OCI-LY3 (cell line): Measurements from ENCODE around the gene NRXN3.

Source experiments
- H2AFZ ChIP-seq: fragments of 200-600, 300-600 bp; shearing (Covaris generic); 2 replicates; pipeline ENCODE4 v1.6.0; 2014; ENCODE audit warnings: antibody characterized with exemption, low read depth, low read length
- H3K27ac ChIP-seq: fragments of 200-600, 300-600 bp; sonication (generic); 2 replicates; pipeline ENCODE4 v1.5.1; 2014; ENCODE audit warnings: mild to moderate bottlenecking, low read length, moderate library complexity, mixed read lengths
- H3K27me3 ChIP-seq: fragments of 200-600, 300-600 bp; sonication (generic); 2 replicates; pipeline ENCODE4 v1.6.1; 2014; ENCODE audit warnings: low read depth, low read length, mixed read lengths
- H3K36me3 ChIP-seq: fragments of 200-600, 300-600 bp; sonication (generic); replicated peaks from 2 replicates; pipeline ENCODE3; 2014; ENCODE audit warnings: low read depth, low read length, mixed read lengths
- H3K4me1 ChIP-seq: fragments of 300-600, 200-600 bp; sonication (generic); 2 replicates; pipeline ENCODE4 v1.6.1; 2014; ENCODE audit warnings: low read length, mixed read lengths
- H3K4me2 ChIP-seq: fragments of 200-600, 300-600 bp; sonication (generic); 2 replicates; pipeline ENCODE4 v1.6.1; 2014; ENCODE audit warnings: low read length, mixed read lengths
- H3K4me3 ChIP-seq: fragments of 300-600, 200-600 bp; sonication (generic); 2 replicates; pipeline ENCODE4 v1.5.1; 2014; ENCODE audit warnings: antibody characterized with exemption, mild to moderate bottlenecking, low read length, moderate library complexity
- H3K79me2 ChIP-seq: fragments of 300-600, 200-600 bp; shearing (Covaris generic); 2 replicates; pipeline ENCODE4 v1.6.1; 2014; ENCODE audit warnings: mild to moderate bottlenecking, low read length, mixed read lengths
- H3K9ac ChIP-seq: fragments of 300-600, 200-600 bp; shearing (Covaris generic); 2 replicates; pipeline ENCODE4 v1.6.0; 2014; ENCODE audit warnings: mild to moderate bottlenecking, low read length, moderate library complexity
- H3K9me3 ChIP-seq: fragments of 200-600, 300-600 bp; shearing (Covaris generic); 2 replicates; pipeline ENCODE4 v1.6.1; 2014; ENCODE audit warnings: low read length, mixed read lengths; ENCODE audit not compliant: insufficient read depth
- H4K20me1 ChIP-seq: fragments of 200-600, 300-600 bp; sonication (generic); 2 replicates; pipeline ENCODE4 v1.6.1; 2016; ENCODE audit warnings: low read length, mixed read lengths; ENCODE audit not compliant: insufficient read depth
- CTCF ChIP-seq: fragments of 200-600, 300-600 bp; sonication (generic); IDR thresholded peaks from 2 replicates; pipeline ENCODE4 v1.5.1; 2014; ENCODE audit warnings: antibody characterized with exemption, low read length, low read depth
- EZH2phosphoT487 ChIP-seq: fragments of 200-600 bp; shearing (Covaris generic); IDR thresholded peaks from 2 replicates; pipeline ENCODE4 v1.6.1; 2018; ENCODE audit warnings: antibody characterized with exemption, mixed run types, low read depth

NRXN3 gene

GRCh38 chr14:79043194-79043889 is 873.2 kb downstream of the NRXN3 start:
- TF ChIP-seq EZH2phosphoT487 (no peak), CTCF (no peak)
- Histone ChIP-seq H3K36me3 (no peaks in the 10 kb centered on the region), H3K79me2 (no peaks in the 10 kb centered on the region), H3K4me2 (no peak overlapping the region), H3K4me1 (no peaks in the 10 kb centered on the region), H3K9me3 (no peaks in the 10 kb centered on the region), H2AFZ (no peak overlapping the region), H4K20me1 (no peaks in the 10 kb centered on the region), H3K4me3 (no peak overlapping the region), H3K27me3 (no peaks in the 10 kb centered on the region), H3K27ac (no peak overlapping the region), H3K9ac (no peak overlapping the region)

- Histone ChIP-seq H3K27ac (no peak overlapping the region), H2AFZ (no peak overlapping the region), H3K9me3 (no peaks in the 10 kb centered on the region), H3K9ac (no peak overlapping the region), H4K20me1 (no peaks in the 10 kb centered on the region), H3K4me2 (no peak overlapping the region), H3K79me2 (no peaks in the 10 kb centered on the region), H3K27me3 (no peaks in the 10 kb centered on the region), H3K4me1 (no peaks in the 10 kb centered on the region), H3K4me3 (no peak overlapping the region), H3K36me3 (no peaks in the 10 kb centered on the region)
- TF ChIP-seq EZH2phosphoT487, result no peak
- TF ChIP-seq CTCF, result no peak
Measured at GRCh38 chr14:79044894-79045624, 874.9 kb downstream of the NRXN3 start.

- TF ChIP-seq EZH2phosphoT487 (no peak), CTCF (no peak)
- H3K27ac ChIP-seq, result no peak overlapping the region
Measured at GRCh38 chr14:79050787-79051727, 880.9 kb downstream of the NRXN3 start.

GRCh38 chr14:79051742-79052141 is 881.6 kb downstream of the NRXN3 start:
- Histone ChIP-seq H4K20me1 (no peaks in the 10 kb centered on the region), H3K79me2 (no peaks in the 10 kb centered on the region), H2AFZ (no peak overlapping the region), H3K27ac (no peak overlapping the region), H3K27me3 (no peaks in the 10 kb centered on the region), H3K9ac (no peak overlapping the region), H3K4me2 (no peak overlapping the region), H3K36me3 (no peaks in the 10 kb centered on the region), H3K9me3 (no peaks in the 10 kb centered on the region), H3K4me3 (no peak overlapping the region), H3K4me1 (no peaks in the 10 kb centered on the region)
- TF ChIP-seq CTCF (no peak), EZH2phosphoT487 (no peak)

More at GRCh38 chr14:79050787-79051727, 880.9 kb downstream of the NRXN3 start:
- no peaks in the 10 kb centered on the region for H3K36me3 ChIP-seq
- no peaks in the 10 kb centered on the region for H4K20me1 ChIP-seq
- no peak overlapping the region for H3K4me3 ChIP-seq
- H3K9ac ChIP-seq, result no peak overlapping the region
- no peak overlapping the region for H2AFZ ChIP-seq
- no peaks in the 10 kb centered on the region for H3K9me3 ChIP-seq
- H3K27me3 ChIP-seq, result no peaks in the 10 kb centered on the region
- H3K79me2 ChIP-seq, result no peaks in the 10 kb centered on the region
- H3K4me1 ChIP-seq, result no peaks in the 10 kb centered on the region
- no peak overlapping the region for H3K4me2 ChIP-seq
